Epithelial cell of umbilical artery (primary cell): ENCODE results near the gene ULBP3. TPM values are rescaled to one million over a fixed set of nuclear protein-coding genes. Genes with fewer than 3 reads are reported as not detected.

Experiments
- total RNA-seq: library from RNA; depleted of rRNA; stranded (reverse); fragments of >200 nt; gene quantifications from 2 replicates; pipeline ENCODE4 v1.2.3, GENCODE V29; 2014

The ULBP3 gene
- total RNA-seq = 6.1 and 13.0 TPM in 2 replicates

GRCh38 chr6:150068720-150069648, at the start of gene ULBP3:
Gene ULBP3 (minus strand): TSS chr6:150069121. CDS start chr6:150069066, 55 bp downstream.

GRCh38 chr6:150025201-150025917, 43.6 kb downstream of the ULBP3 start, which contains the start of gene RAET1L:
Gene RAET1L (minus strand): TSS chr6:150025532. CDS start chr6:150025471, 61 bp downstream.

Other genes starting within 250 kb of the ULBP3 start
- gene LRP11, start 204.8 kb downstream of the ULBP3 start, total RNA-seq = 24.7 and 36.2 TPM in 2 replicates
- 0.46 TPM in 1 of 2 replicates, not detected in the other for gene RAET1E, start 171.0 kb downstream of the ULBP3 start, total RNA-seq
- 0.30 TPM in 1 of 2 replicates, not detected in the other for gene RAET1G, start 146.0 kb downstream of the ULBP3 start, total RNA-seq
- gene ULBP2, start 127.1 kb downstream of the ULBP3 start, total RNA-seq = 6.8 and 9.6 TPM in 2 replicates
- gene ULBP1, start 105.2 kb downstream of the ULBP3 start, total RNA-seq = under 0.01 and 0.46 TPM in 2 replicates
- not detected in 2 replicates for gene RAET1L, start 43.6 kb downstream of the ULBP3 start, total RNA-seq
- not detected in 2 replicates for gene PPP1R14C, start 73.9 kb upstream of the ULBP3 start, total RNA-seq